DMS53 (cell line): ENCODE measurements around the gene PLBD1.

ENCODE experiments used
- DNase-seq: peaks from one replicate; lab custom pipeline; 2025; lab: John Stamatoyannopoulos, UW

PLBD1 gene, protein sequence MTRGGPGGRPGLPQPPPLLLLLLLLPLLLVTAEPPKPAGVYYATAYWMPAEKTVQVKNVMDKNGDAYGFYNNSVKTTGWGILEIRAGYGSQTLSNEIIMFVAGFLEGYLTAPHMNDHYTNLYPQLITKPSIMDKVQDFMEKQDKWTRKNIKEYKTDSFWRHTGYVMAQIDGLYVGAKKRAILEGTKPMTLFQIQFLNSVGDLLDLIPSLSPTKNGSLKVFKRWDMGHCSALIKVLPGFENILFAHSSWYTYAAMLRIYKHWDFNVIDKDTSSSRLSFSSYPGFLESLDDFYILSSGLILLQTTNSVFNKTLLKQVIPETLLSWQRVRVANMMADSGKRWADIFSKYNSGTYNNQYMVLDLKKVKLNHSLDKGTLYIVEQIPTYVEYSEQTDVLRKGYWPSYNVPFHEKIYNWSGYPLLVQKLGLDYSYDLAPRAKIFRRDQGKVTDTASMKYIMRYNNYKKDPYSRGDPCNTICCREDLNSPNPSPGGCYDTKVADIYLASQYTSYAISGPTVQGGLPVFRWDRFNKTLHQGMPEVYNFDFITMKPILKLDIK

GRCh38 chr12:14567351-14568162 is at the start of gene PLBD1:
Gene PLBD1, minus strand, starts transcription at chr12:14567883. Its CDS starts 187 bp downstream, at chr12:14567696.
- DNase-seq, result peak; percentile 86

GRCh38 chr12:14614704-14615121 is 47.0 kb upstream of the PLBD1 start:
- DNase-seq, result no peak

DNA sequence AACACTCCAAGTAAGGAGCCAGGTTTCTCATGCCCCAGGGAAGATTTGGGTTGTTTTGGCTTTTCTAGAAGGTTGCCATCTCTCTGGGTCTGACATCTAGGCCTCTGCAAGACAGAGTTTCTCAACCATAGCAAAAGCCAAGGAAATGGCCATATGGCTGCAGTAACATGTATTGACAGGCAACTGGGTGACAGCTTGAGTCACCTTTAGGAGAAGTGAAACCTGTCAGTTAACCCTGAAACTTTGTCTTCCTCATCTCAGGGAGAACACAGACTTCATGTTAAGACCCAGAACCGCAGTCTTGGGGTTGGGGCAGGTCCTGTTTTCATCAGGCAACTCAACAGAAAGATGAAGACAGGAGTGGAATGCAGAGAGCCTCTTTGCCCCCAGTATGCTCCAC is 46.0 kb upstream of the PLBD1 start:
- no peak for DNase-seq

DNA sequence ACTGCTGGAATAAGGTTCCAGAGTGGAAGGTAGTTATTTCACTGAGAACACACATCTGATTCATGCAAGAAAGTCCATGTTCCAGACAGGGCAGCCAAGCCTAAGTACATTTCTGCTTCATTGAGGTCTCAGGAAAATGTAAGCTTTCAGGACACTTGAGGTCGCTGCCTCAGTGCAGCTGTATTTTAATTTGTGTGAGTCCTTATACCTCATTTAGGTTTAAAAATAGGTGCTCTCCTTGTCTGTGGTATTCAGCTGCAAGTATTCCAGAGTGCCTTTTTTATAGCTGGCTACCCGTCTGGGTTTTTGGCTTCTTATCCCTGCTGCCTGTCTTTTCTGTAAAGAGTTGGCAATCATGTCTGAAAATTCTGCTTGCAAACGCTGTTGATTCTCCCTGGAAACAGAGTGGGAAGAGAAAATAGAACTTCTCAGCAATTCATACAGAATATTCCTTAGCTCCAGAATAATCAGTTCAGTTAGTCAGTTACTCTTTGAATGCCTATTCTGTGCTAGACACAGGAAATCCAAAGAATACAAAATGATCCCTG is 45.3 kb upstream of the PLBD1 start:
- DNase-seq, result no peak

- no peak for DNase-seq
Observed at GRCh38 chr12:14612250-14612649, 44.6 kb upstream of the PLBD1 start.

- DNase-seq, result no peak
Observed at GRCh38 chr12:14611640-14612203, 44.0 kb upstream of the PLBD1 start.

- DNase-seq, result no peak
Observed at GRCh38 chr12:14607568-14607967, 39.9 kb upstream of the PLBD1 start.

GRCh38 chr12:14605401-14605989 is 37.8 kb upstream of the PLBD1 start:
- peak; percentile 77 for DNase-seq

DNA sequence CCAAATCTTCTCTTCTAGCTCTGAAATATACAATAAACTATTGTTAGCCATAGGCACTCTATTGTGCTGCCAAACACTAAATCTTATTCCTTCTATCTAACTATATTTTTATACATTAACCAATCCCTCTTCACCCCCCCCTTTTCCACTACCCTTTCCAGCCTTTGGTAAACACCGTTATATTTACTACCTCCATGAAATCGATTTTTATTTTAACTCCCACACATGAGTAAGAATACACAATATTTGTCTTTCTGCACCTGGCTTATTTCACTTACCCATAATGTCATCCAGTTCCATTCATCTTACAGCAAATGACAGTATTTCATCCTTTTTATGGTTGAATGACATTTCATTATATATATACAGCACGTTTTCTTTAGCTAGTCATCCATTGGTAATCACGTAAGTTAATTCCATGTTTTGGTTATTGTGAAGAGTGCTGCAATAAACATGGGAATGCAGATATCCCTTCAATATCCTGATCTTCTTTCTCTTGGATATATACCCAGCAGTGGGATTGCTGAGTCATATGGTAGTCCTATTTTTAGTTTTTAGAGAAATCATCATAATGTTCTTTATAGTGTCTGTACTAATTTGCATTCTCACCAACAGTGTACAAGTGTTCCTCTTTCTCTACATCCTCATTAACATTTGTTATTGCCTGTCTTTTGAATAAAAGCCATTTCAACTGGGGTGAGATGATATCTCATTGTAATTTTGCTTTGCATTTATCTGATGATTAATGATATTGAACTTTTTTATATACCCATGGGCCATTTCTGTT is 34.2 kb upstream of the PLBD1 start:
- DNase-seq, result peak; percentile 83

DNA sequence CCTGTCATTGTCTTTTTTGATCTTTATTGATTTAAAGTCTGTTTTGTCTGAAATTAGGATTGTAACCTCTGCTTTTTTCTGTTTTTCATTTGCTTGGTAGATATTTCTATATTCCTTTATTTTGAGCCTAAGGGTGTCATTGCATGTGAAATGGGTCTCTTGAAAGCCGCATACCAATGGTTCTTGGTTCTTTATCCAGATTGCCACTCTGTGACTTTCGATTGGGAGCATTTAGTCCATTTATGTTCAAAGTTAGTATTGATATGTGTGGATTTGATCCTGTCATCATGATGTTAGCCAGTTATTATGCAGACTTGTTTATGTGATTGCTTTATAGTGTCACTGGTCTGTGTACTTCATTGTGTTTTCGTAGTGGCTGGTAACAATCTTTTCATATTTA is 29.8 kb upstream of the PLBD1 start:
- no peak for DNase-seq

DNA sequence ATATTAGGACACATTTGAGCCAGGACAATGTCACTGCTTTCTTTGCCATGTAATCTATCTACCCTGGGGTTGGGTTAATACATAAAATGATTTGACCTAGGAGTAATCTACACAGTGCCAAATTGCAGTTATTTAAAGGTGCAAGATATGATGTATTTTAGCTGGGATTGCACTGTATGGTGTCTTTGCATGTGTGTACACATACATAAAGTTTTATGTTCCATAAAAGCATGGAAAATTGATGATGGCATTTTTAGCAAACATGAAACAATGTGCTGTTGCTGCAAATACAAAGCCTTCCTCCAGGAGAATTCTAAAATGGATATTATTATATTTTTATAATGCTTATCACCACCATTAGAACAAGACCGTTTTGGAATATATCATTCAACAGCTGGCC is 24.0 kb upstream of the PLBD1 start:
- no peak for DNase-seq

- no peak for DNase-seq
Observed at GRCh38 chr12:14589169-14590004, 21.7 kb upstream of the PLBD1 start.

DNA sequence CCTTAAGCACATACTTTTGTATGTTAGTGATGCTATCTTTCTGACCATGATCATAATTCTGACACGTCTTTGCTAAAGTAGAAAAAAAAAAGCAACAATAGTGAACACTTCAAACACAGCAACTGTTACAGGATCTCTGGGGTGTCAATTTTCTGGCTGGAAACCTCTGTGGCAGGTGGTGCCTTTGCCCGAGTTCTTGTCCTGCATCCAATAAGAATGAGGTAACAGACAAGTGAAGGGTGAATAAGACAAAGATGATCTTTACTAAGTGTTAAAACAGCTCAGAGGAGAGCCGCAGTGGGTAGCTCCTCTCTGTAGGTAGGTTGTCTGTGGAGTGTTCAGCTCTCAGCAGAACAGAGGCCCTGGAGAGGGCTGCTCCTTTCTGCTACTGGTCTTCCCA is 20.9 kb upstream of the PLBD1 start:
- no peak for DNase-seq

DNA sequence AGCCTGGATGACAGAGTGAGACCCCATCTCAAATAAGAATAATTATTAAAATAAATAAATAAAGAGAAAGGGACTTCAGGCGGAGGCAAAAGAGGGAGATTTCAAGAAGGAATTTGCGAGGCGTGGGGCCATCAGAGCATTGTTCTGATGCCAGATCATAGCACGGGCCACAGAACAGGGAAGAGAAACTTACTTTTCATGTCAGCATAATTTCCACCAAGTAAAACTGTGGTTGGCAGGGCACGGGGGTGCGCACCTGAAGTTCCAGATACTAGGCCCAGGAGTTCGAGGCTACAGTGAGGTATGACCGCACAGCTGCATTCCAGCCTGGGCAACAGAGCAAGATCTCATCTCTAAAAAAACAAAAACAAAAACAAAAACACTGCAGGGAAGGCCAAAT is 11.0 kb upstream of the PLBD1 start:
- DNase-seq, result no peak

GRCh38 chr12:14577344-14577743 is 9.7 kb upstream of the PLBD1 start:
- no peak for DNase-seq

GRCh38 chr12:14576896-14577295 is 9.2 kb upstream of the PLBD1 start:
- no peak for DNase-seq

GRCh38 chr12:14575585-14575984 is 7.9 kb upstream of the PLBD1 start:
- no peak for DNase-seq

DNA sequence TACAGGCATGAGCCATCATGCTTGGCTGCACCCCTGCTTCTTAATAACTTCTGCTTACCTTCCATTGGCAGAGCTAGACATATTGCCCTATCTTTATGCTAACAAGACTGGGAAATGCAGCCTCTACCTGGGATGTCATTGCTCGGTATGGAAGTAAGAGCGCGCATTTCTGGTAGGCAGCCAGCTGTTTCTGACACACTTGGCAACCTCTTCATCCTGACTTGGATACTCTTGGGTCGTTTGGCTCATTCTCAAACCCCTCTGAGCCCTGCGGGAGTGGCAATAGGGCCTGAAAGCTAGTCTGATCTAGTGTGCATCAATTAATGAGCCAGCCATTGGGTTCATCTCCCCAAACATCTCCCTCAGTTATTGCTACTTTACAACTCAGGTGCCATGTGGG is 5.4 kb upstream of the PLBD1 start:
- no peak for DNase-seq

- DNase-seq, result peak; percentile 50
Observed at GRCh38 chr12:14572401-14572800, 4.7 kb upstream of the PLBD1 start.

DNA sequence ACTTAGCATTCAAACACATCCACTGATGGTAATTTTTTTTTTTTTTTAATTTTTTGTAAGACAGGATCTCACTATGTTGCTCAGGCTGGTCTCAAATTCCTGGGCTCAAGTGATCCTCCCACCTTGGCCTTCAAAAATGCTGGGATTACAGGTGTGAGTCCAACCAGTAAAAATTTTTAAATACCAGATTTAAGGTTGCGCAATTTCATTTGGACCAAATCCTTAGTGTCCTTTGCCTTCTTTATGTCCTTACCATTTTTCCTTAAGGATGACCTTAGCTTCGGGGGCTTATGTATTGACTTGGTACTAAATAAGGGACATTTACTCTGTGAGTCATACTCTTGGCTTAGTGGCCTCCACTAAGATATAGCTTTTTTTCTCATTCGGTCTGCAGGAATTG is 4.1 kb upstream of the PLBD1 start:
- no peak for DNase-seq
